ENCODE results near the gene OR2A12. TPM values are rescaled to one million over a fixed set of nuclear protein-coding genes. Genes with fewer than 3 reads are reported as not detected.

OR2A12 gene
- polyA plus RNA-seq, 4 donors: 0.03 TPM; not detected in 3

Other genes starting within 250 kb of the OR2A12 start
- 10 to 100 TPM in 2 of 4 donors, 1 to 10 TPM in 2; 8.1 to 60.5 (median 12.9) TPM for gene TCAF1, start 184.1 kb upstream of the OR2A12 start, polyA plus RNA-seq
- gene OR2F2, start 151.0 kb upstream of the OR2A12 start, polyA plus RNA-seq: not detected
- under 1 TPM in 1 of 4 donors, not detected in 3; 0.03 TPM for gene OR2F1, start 131.4 kb upstream of the OR2A12 start, polyA plus RNA-seq
- gene OR6B1, start 86.0 kb upstream of the OR2A12 start, polyA plus RNA-seq: under 1 TPM in 1 of 4 donors, not detected in 3; 0.01 TPM
- under 1 TPM in 1 of 4 donors, not detected in 3; under 0.01 TPM for gene OR2A5, start 37.3 kb upstream of the OR2A12 start, polyA plus RNA-seq
- gene OR2A25, start 16.5 kb upstream of the OR2A12 start, polyA plus RNA-seq: under 1 TPM in 1 of 4 donors, not detected in 3; 0.03 TPM
- not detected for gene OR2A2, start 23.3 kb downstream of the OR2A12 start, polyA plus RNA-seq
- gene OR2A14, start 36.9 kb downstream of the OR2A12 start, polyA plus RNA-seq: under 1 TPM in 1 of 4 donors, not detected in 3; 0.07 TPM
- 10 to 100 TPM in 2 of 4 donors, 1 to 10 TPM in 1, under 1 TPM in 1; 0.48 to 16.5 (median 9.5) TPM for gene CTAGE4, start 97.2 kb downstream of the OR2A12 start, polyA plus RNA-seq
- 10 to 100 TPM; 23.6 to 46.1 (median 37.1) TPM for gene ARHGEF35, start 109.6 kb downstream of the OR2A12 start, polyA plus RNA-seq
- gene OR2A42, start 153.3 kb downstream of the OR2A12 start, polyA plus RNA-seq: under 1 TPM in 2 of 4 donors, not detected in 2; 0.03 to 0.68 TPM
- 10 to 100 TPM in 1 of 4 donors, 1 to 10 TPM in 3; 2.7 to 19.1 (median 3.1) TPM for gene OR2A7, start 178.5 kb downstream of the OR2A12 start, polyA plus RNA-seq
- 10 to 100 TPM in 1 of 4 donors, 1 to 10 TPM in 2, not detected in 1; 2.6 to 13.4 (median 6.0) TPM for gene CTAGE8, start 183.0 kb downstream of the OR2A12 start, polyA plus RNA-seq
- gene OR2A1, start 226.1 kb downstream of the OR2A12 start, polyA plus RNA-seq: under 1 TPM in 2 of 4 donors, not detected in 2; 0.04 to 0.46 TPM